Stimulated activated CD4-positive, alpha-beta T cell treated with anti-CD3 and anti-CD28 coated beads, Interleukin-15, amount 100 ng/mL, for 48 hours (primary cell): ENCODE measurements around the gene PSMB7.

Source experiments
- DNase-seq, 2 donors: peaks; one replicate each; pipeline ENCODE4 v3.0.0-alpha.2; 2020; ENCODE audit warnings: low read depth in 2 of 2

The PSMB7 gene

DNA sequence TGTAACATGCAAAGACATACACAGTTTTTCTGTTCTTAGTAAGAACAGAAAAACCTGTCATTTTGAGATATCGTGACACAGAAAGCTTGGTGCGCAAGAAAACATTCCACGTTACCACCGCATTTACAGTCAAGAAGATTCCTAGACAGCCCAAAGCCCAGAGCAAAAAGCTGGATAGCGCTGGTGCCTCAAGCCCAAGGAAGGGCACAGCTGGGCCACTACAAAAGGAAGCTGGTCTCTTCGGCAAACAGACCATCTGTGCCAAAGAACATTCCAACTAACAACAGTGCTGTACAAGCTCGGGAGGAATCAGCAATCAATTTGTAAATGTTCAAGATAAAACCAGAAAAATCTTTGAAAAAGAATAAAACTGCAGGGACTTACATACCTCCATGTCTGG, 31.0 kb downstream of the PSMB7 start:
- DNase-seq: no peak

DNA sequence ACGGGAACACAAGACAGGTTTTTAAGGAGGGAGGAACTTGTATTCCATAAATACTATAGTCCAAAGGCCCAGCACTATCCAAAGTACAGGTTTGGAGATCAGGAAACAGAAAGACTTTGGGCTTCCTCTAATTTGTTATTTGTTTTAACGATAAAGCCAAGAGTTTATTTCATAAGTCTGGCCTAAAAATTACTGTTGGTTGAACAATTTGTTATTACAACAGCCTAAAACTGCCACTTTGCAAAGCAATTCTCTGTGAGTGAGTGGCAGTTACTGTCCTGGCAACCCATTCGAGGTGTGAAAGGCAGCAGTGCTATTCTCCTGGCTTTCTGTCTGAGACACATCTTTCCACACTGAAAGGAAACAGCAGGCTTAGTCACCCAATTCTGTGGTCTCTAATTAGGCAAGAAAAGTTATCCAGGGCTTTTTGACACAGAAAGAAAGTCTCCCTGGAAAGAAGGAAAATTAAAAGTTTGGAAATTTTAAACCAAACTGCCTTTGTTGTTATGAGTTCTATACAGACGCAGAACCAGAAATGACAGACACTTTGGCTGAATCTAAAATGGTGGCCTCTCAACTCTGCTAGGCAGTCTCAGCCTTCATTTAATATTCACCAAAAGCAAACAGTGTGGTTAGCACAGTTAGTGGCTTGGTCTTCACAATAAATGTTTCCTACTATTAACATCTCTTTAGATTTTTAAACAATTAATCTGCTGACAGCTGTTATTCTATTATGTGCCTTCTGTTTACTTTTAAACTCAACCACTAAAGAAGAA, 33.9 kb downstream of the PSMB7 start:
- no peak for DNase-seq

- DNase-seq: no peak
Observed at GRCh38 chr9:124377551-124378406, 37.5 kb downstream of the PSMB7 start.

DNA sequence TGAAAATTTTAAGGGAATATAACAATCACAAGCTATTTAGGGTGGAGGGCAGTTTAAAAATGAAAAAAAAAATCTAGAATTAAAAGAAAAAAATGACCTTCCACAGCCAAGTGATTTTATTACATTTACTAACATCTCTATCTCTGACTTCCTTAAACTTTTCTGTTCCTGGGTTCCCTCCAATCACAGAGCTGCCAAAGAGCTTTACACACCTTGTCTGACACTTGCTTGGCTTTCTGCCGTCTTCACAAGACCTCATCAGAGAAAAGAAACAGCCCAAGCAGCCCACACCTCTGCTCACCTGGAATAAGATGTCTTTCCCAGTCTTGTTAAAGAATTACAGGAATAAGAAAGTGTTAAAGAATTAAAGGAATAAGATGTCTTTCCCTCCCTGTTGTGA, 38.9 kb downstream of the PSMB7 start:
- no peak for DNase-seq

GRCh38 chr9:124375726-124376125, 39.5 kb downstream of the PSMB7 start:
- no peak for DNase-seq

DNA sequence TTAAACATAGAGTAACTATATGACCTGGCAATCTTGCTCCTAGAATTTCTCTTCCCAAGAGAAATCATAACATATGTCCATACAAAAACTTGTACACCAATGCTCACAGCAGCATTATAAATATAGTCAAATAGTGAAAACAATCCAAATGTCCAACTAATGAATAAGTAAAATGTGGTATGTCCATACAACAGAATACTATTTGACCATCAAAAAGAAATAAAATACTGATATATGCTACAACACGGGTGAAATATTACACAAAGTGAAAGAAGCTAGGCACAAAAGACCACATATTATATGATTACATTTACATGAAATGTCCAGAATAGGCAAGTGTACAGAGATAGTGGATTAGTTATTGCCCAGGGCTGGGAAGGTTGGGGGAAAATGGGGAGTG, 41.4 kb downstream of the PSMB7 start:
- DNase-seq: no peak

- DNase-seq: no peak
Observed at GRCh38 chr9:124373386-124373785, 41.9 kb downstream of the PSMB7 start.

DNA sequence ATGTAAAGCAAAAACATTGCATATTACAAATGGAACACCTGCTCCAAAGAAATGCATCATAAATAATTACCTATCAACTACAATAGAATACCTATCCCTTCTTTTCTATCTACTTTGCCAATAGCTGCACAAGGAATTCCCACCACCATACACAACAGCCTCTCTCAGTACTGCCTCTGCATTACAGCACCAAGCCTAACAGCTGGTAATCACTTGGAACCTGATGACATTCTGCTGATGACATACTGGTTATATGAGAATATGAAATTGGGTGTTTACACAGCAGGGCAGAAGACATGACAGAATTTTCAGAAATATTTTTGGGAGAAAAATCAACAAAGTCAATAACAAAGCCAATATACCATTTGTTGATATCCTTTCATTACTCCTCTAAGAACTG, 43.2 kb downstream of the PSMB7 start:
- DNase-seq: no peak

DNA sequence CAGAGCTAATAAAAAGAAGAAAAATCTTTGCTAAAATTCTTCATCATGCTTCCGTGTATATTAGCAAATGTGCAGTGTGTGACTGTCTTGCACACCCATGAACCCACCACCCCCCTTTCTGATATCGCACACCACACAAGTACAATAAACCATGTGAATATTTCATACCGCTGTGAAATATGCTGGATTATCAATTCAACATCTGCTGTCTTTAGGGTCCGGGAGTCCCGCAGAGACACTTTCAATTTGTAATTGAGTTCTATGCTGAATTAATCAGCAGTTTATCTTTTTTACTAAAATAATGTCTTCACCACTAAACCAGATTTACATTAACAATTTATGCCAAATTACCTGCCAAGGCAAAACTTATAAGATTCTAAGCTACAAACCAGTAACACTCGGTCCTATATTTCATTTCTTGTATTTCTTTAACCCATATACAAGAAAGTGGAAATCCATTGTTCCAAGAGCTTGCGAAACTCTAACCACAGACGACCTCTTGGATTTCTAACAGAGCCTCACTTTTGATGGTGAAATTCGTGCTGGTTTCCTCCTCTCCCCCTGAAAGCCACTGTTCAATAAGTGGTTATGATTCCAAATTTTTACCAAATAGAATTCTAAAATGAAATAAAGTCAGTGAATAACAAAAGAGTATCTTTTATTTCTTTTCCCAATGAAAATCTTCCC, 44.2 kb downstream of the PSMB7 start:
- no peak for DNase-seq

DNA sequence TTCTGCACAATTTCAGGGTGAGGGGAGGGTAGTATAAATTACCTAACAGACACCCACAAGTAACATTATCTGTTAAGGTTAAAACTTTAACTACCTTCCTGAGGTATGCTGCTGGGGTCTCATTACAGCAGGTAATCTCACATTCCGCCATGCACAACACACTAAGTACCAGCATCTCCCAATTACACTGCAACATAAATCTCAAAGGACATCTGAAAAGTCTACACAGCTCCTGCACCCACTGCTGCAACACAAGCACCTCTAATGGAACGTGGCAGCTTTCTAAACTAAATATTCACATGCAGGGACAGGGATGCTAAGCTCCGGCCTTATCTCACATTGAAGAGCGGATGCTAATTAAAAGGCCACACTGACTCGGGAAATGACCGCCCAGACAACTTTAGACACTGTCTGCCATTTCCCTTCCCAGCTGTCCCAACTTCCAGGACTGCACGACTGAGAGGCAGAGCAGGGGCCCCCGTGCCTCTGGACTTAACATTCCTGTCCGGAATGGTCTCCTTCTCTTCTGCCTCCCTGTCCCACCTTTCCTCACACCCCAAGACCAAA, 45.9 kb downstream of the PSMB7 start:
- no peak for DNase-seq

DNA sequence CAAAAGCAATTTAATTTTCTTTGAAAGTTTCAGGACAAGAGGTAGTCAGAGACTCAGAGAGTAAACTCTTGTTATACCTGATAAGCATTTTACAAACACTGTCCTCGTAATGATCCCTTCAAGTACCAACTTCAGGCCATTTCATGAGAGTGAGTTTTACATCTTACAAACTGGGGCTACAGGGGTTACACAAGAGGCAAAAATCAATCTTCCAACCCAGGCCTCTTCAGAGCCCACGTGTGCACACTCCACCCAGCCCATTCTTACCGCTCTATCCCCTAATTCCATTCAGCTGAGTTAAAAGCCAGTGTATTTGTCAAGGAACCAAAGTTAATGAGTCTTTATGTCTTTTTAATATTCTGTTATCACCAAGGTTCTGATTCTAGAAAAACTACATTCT, 46.5 kb downstream of the PSMB7 start:
- no peak for DNase-seq

GRCh38 chr9:124366476-124367220, 48.6 kb downstream of the PSMB7 start:
- DNase-seq: no peak

DNA sequence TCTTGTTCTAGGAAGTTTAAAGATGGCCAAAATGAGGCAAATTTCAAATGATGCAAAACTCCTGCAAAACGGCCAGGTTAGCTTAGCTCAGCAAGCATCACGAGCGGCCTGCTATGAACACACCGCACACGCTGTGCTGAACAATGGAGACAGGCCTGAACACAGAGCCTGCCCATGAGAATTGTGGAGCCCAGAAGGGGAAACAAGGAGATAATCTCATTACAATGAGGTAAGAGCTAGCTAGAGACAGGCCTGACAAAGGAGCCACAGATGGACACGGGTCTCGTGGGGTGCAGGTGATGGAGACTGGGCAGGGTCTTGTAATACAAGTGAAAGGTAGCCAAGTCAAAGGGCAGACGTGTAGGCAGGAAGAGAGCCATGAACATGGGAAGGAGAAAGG, 50.2 kb downstream of the PSMB7 start:
- DNase-seq: no peak

DNA sequence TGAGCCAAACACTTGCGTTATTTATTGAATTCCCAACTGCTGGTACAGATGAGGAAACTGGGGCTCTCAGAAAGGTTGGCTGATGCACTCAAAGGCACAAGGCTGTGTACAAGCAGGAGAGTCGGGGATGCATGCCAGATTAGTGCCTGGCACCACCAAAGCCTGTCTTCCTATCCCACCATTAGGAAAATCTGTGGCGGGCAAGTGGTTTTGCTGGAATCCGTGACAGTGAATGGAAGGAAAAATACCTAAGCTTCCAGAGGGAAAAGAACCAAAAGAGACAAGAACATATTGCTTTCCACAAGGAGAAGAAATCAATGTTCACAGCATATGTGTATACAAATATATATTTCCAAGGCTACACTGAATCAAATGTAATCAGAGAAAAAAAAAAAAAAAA, 51.1 kb downstream of the PSMB7 start:
- no peak for DNase-seq

DNA sequence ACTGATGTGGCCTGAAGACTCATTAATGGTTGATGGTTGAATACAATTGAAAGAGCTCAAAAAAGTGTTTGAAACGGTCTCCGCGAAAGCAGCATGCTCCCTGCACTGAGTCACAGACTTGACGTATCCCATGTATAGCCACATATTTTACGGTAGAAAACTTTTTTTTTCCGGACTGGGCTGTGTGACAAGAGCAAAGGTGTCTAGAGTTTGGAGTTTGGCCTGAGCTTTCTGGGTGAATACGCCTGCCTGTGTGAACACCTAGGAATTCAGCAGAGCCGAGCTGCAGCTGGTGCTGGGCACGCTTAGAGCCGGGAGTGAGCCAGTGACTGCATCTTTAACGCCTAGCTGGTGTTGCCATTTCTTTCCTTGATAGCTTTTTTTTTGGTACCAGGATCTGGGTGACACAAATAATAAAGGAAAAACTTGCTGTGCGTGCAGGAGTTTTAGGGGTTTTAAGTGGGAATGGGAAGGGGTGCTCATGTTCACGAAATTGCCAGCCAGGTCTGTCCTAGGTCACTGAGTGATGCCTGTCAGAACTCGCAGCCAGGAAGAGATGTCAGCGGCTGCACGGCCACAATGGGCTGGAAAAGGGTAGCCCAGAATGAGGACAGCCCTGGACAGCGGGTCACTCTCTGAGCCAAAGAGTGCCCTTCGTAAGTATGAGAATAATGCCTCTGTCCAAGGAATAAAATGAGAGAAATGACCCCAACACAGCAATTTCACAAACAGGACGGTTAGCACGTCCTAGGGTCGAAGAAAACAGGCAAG, 51.7 kb downstream of the PSMB7 start:
- no peak for DNase-seq

GRCh38 chr9:124361128-124361527, 54.1 kb downstream of the PSMB7 start:
- DNase-seq: no peak

DNA sequence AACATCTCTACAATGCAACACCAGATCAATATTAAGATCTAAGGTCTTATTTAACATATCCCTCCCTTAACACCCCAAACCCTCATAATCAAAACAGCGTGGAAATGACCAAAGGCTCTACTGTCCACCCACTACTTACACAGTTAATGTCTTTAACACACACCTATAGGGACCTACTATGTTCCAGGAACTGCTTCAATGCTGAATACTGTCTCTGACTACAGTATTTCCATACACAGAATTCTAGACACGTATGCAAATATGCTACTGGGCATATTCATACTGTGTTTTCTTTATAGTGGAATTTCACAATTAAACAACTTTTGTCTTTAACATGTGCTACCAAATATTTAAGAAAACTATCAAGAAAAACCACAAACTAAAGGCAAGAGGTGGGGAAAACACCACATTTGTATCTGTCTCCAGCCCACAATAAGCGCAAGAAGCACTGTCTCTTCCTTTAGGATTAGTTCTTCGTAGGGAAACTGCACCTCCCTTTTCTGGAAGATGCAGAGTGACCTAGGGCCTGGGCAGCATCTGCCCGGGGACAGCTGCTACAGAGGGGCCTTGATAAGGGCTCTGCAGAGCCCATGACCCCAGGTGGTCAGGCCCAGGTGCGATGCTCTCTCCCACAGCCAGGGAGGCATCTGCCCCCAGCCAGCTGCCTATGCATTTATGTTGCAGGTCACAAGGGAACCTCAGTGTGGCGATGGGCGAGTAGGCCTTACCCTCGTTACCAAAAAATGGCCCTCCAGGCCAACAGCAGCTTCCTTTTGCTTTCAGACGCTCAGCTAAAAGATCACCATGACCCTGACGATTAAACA, 55.2 kb downstream of the PSMB7 start:
- no peak for DNase-seq

GRCh38 chr9:124359426-124359825, 55.8 kb downstream of the PSMB7 start:
- DNase-seq: no peak

DNA sequence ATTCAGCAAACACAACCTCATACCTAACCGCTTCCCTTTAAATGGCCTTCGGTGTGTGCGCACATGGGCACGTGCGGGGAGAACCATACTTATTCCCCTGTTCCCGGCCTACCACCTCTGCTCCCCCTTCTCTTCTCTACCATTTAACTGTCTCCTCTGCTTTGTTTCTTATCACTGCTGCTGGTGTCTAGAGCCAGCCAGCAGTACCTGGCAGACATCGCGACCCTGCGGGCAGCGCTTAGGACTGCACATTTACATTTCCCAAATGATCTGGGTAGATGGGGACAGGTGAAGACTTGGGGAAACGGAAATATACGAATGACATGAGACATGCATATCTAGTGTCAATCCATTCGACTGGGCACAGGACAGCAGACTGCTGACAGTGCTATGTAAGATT, 56.6 kb downstream of the PSMB7 start:
- no peak for DNase-seq
